GM18502 (cell line): ENCODE results near the gene TBC1D21.

Experiments used
- ATAC-seq: cut with Tn5 transposase; IDR thresholded peaks from one replicate; pipeline ENCODE4 v1.9.1; 2021; ENCODE audit warnings: mild to moderate bottlenecking; ENCODE audit not compliant: unreplicated experiment, poor library complexity

TBC1D21 gene, protein sequence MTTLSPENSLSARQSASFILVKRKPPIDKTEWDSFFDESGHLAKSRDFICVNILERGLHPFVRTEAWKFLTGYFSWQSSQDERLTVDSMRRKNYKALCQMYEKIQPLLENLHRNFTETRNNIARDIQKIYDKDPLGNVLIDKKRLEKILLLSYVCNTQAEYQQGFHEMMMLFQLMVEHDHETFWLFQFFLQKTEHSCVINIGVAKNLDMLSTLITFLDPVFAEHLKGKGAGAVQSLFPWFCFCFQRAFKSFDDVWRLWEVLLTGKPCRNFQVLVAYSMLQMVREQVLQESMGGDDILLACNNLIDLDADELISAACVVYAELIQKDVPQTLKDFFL

GRCh38 chr15:73873456-73873855 lies at the start of gene TBC1D21:
TBC1D21 (plus strand) TSS chr15:73873564; CDS start chr15:73873710, 146 bp downstream.
- no peak for ATAC-seq

DNA sequence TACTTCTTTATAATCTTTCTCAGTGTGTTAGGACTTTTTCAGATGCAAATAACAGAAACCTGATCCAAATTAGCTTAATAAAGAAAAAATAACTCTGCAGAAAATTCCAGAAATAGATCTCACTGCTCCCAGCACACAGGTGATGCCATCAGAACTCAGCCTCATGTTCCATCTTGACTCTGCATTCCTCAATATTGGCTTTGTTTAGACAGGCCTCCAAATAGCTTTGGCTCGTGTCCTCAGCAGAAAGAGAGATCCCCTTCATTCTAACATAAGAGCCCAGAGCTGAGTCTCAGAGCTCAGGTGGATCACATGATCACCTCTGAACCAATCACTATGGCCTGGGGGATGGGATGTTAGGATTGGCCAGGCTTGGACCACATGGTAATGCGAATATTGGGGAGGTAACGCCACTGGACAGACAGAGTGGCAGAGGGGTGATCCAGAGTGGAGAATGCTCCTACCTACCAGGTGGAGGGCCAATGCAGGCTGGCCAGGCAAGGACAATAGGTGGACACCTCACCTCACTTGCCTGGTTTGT lies 46.6 kb upstream of the TBC1D21 start:
- no peak for ATAC-seq

GRCh38 chr15:73829523-73829922 lies 43.8 kb upstream of the TBC1D21 start:
- no peak for ATAC-seq

DNA sequence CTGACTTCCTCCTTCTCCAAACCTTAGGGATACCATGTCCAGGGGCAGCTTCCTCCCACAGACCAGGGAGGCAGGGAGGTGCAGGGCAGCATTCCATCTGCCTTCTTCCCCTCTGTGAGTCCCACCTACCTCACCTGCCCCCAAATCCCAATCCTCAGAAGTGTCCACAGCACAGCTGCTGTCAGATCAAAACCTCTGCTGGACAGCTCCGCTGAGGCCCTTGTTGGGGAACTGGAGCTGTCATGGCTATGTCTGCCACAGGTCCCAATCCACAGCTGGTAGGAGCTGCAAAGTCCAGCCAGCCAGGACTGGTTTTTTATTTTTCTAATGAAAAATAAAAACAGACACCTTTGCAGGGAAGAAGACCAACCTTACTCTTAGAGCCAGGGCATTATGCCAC lies 40.7 kb upstream of the TBC1D21 start:
- ATAC-seq: no peak

DNA sequence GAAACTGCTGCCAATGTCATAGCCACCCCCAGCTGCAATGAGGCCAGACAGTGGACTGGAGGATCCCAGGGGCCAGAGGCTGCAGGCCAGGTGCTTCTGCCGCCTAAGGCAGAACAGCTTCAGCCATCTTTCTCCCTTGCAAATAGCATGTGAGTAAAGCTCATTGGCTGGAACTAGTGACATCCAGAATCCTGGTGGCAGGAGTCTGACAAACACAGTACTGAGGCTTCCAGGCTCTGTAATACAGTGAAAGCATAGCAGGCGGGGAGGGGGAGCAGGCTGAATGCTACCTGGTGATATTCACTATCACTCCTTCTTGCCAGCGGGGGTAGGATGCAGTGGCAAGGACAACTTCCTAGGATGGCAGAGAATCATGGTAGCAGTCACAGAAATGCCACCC lies 36.5 kb upstream of the TBC1D21 start:
- ATAC-seq: no peak

GRCh38 chr15:73838831-73839426 lies 34.4 kb upstream of the TBC1D21 start:
- ATAC-seq: no peak

GRCh38 chr15:73839699-73840377 lies 33.5 kb upstream of the TBC1D21 start:
- ATAC-seq: no peak

GRCh38 chr15:73840771-73841170 lies 32.6 kb upstream of the TBC1D21 start:
- no peak for ATAC-seq

- ATAC-seq: no peak
Observed at GRCh38 chr15:73841756-73842725, 31.3 kb upstream of the TBC1D21 start.

DNA sequence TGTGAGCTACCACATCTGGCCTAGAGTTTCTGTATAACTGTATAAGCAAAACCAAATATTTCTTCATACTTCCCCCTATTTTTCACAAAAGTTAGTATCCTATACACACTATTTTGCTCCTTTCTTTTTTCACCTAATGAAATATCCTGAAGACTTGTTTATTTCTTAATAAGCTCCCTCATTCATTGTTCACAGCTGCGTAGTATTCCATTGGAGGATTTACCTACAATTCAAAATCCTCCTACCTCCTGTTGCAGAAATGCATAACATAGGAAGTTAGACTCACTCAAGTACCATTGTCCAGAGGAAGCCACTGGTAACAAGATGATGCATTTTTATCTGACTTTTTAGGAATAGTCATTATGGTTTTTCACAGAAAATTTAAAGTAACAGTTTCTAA lies 29.6 kb upstream of the TBC1D21 start:
- no peak for ATAC-seq

- ATAC-seq: no peak
Observed at GRCh38 chr15:73844356-73844755, 29.0 kb upstream of the TBC1D21 start.

- no peak for ATAC-seq
Observed at GRCh38 chr15:73845507-73845906, 27.9 kb upstream of the TBC1D21 start.

DNA sequence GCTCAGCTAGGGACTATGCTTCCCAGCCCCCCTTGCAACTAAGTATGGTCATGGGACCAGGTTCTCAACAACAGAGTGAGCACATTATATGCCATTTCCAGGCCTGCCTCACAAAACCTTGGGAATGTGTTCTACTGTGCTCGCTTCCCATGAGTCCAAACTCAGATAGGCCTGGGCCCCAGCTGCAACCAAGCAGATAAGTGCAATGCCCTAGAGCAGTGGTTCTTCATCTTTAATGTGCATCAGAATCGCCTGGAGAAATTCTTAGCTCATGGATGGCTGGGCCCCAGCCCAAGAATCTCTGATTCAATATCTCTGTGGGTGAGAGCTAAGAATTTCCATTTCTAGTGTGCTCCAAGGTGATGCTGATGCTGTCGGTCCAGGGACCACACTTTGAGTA lies 27.5 kb upstream of the TBC1D21 start:
- ATAC-seq: no peak

DNA sequence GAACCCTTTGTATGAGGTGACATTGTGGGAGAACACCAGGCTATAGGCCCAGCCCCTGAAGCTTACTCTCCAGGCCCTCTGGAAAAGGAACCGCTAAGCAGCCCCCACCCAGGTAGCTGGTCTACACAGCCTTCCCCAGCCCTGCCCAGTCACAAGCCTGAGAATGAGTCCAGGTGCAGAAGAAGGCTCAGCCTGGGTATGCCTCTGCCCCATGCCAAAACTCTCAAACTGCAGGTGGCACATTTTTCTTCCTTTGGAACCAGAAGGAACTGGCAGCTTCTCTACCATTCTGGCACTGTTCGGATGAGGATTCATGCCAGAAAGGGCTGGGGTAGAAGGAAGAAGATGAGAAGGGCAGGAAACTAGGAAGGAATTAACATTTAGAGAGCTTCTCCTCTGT lies 23.7 kb upstream of the TBC1D21 start:
- no peak for ATAC-seq

GRCh38 chr15:73850228-73850627 lies 23.1 kb upstream of the TBC1D21 start:
- no peak for ATAC-seq

- ATAC-seq: no peak
Observed at GRCh38 chr15:73851689-73852088, 21.7 kb upstream of the TBC1D21 start.

GRCh38 chr15:73852507-73852906 lies 20.9 kb upstream of the TBC1D21 start:
- ATAC-seq: no peak

DNA sequence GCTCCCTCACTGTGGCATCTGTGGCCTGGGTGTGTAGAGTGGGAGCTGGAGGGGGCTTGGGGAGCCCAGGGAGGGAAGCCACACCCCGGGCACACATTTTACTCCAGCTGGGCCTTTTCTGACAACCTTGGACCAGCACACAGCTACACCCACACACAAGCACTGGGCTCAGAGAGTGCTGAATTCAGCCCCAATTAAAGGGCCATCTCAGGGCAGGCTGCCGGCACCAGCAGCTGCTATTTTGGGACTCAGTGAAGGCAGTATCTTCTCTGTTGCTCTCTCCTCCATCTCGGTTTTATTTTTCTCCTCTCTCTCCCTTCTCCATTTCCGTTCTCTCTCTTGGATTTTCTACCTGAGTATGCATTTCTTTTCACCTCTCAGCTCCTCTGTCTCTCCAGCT lies 19.1 kb upstream of the TBC1D21 start:
- no peak for ATAC-seq

DNA sequence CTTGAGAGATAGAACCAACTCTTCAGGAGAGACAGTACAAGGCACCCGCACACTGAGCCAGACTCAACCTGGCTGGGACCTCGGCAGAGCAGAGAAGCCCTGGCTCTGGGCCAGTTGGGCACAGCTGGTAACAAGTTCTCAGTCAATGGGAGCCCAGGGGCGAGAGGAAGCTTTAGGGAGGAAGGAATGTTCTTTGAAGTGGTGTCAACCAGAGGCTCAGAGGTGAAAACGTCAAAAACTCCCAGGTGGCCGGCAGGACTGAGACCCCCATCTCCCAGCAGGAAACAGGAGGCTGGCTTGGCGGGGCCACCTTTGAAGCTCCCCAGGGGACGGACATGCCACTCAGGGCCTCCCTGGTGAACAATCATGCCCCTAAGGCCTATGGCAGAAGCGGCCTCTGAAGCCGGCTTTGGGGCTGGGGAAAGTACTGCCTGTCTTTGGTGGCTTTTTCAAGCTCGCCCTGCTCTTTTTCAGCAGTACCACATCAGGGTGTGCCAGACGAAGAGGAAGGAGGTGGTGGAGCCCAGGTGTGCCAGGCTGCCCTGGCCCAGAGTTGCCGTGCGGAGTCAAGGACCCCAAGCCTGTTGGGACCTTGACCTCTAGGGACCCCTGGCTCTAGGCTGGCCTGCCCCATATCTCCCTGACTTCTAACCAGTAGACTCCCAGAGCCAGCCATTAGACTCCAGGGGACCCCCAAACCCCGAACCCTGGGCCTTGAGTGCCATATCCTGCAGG lies 16.7 kb upstream of the TBC1D21 start:
- no peak for ATAC-seq
